ENCODE results near the gene ACBD4.

GRCh38 chr17:45108595-45109521 lies 26.6 kb upstream of the ACBD4 start:
- no peak for TF ChIP-seq POLR2A (IDR thresholded peaks at IDR 0.05)
- no peak for TF ChIP-seq EP300 (IDR thresholded peaks at IDR 0.05)

Data from upper lobe of left lung (tissue), 4 donors.